Measurements from ENCODE around the gene VWA8. TPM values are rescaled to one million over a fixed set of nuclear protein-coding genes. Genes with fewer than 3 reads are reported as not detected.
A peak's percentile ranks its signal among the peaks of the same experiment; 100 is the strongest.

VWA8 gene
- total RNA-seq, 1 experiment from 2014 or later: 21.4 TPM

GRCh38 chr13:41961466-41961760, 504 bp upstream of the VWA8 start:
- CTCF ChIA-PET: interaction anchor here (0.7 to 3.8 kb wide), 5 partner anchors 46 to 90 kb away, joined by 3 to 15 read pairs (median 4); no protein-coding TSS in a partner anchor

GRCh38 chr13:41960211-41960636, 685 bp downstream of the VWA8 start:
- ChIA-PET POLR2A (interaction anchor here (0.6 to 6.0 kb wide), 23 partner anchors 8 to 311 kb away, joined by 3 to 96 read pairs (median 5); partner anchors contain the start of genes AKAP11 and DGKH), CTCF (interaction anchor here (0.5 to 3.8 kb wide), 6 partner anchors 22 to 151 kb away, joined by 3 to 15 read pairs (median 3); no protein-coding TSS in a partner anchor)
- Mint-ChIP-seq H3K4me1 (ENCODE audit: insufficient read depth, unreplicated experiment) (peaks cover 23% of the 10 kb centered on the region), H3K27me3 (ENCODE audit: insufficient read depth, unreplicated experiment) (no peaks in the 10 kb centered on the region), H3K36me3 (ENCODE audit: insufficient read depth, unreplicated experiment) (no peaks in the 10 kb centered on the region), H3K4me3 (ENCODE audit: unreplicated experiment) (peak overlapping the region; percentile 86), H3K27ac (ENCODE audit: low read depth, unreplicated experiment) (peak overlapping the region; percentile 77), H3K9me3 (ENCODE audit: unreplicated experiment) (no peaks in the 10 kb centered on the region)
- peak; percentile 38 for DNase-seq (ENCODE audit: unreplicated experiment)
- BruUV-seq (replicated peaks): TSS peak; percentile 35
- intact Hi-C loops (cut with micrococcal nuclease): loop anchor here (2.0 kb wide), 3 partner anchors 55 to 291 kb away; no protein-coding TSS in a partner anchor
- TF ChIP-seq, protein P1, sequence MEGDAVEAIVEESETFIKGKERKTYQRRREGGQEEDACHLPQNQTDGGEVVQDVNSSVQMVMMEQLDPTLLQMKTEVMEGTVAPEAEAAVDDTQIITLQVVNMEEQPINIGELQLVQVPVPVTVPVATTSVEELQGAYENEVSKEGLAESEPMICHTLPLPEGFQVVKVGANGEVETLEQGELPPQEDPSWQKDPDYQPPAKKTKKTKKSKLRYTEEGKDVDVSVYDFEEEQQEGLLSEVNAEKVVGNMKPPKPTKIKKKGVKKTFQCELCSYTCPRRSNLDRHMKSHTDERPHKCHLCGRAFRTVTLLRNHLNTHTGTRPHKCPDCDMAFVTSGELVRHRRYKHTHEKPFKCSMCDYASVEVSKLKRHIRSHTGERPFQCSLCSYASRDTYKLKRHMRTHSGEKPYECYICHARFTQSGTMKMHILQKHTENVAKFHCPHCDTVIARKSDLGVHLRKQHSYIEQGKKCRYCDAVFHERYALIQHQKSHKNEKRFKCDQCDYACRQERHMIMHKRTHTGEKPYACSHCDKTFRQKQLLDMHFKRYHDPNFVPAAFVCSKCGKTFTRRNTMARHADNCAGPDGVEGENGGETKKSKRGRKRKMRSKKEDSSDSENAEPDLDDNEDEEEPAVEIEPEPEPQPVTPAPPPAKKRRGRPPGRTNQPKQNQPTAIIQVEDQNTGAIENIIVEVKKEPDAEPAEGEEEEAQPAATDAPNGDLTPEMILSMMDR (IDR thresholded peaks at IDR 0.05; ENCODE audit: unreplicated experiment): no peak

More at GRCh38 chr13:41961466-41961760, 504 bp upstream of the VWA8 start:
- no peaks in the 10 kb centered on the region for H3K36me3 Mint-ChIP-seq (ENCODE audit: insufficient read depth, unreplicated experiment)
- no peaks in the 10 kb centered on the region for H3K9me3 Mint-ChIP-seq (ENCODE audit: unreplicated experiment)
- peaks cover 23% of the 10 kb centered on the region for H3K4me1 Mint-ChIP-seq (ENCODE audit: insufficient read depth, unreplicated experiment)
- TSS peak; percentile 77 for BruUV-seq (replicated peaks)
- H3K27ac Mint-ChIP-seq (ENCODE audit: low read depth, unreplicated experiment): peak overlapping the region; percentile 90
- H3K4me3 Mint-ChIP-seq (ENCODE audit: unreplicated experiment): peak overlapping the region; percentile 86
- TF ChIP-seq, protein P1 (IDR thresholded peaks at IDR 0.05; ENCODE audit: unreplicated experiment): no peak
- POLR2A ChIA-PET: interaction anchor here (0.7 to 6.0 kb wide), 20 partner anchors 9 to 310 kb away, joined by 3 to 96 read pairs (median 8); partner anchors contain the start of genes AKAP11 and DGKH
- intact Hi-C loops (cut with micrococcal nuclease): loop anchor here (1.0 to 2.0 kb wide), 4 partner anchors 57 to 293 kb away; no protein-coding TSS in a partner anchor
- DNase-seq (ENCODE audit: unreplicated experiment): no peak
- H3K27me3 Mint-ChIP-seq (ENCODE audit: insufficient read depth, unreplicated experiment): no peaks in the 10 kb centered on the region

DNA sequence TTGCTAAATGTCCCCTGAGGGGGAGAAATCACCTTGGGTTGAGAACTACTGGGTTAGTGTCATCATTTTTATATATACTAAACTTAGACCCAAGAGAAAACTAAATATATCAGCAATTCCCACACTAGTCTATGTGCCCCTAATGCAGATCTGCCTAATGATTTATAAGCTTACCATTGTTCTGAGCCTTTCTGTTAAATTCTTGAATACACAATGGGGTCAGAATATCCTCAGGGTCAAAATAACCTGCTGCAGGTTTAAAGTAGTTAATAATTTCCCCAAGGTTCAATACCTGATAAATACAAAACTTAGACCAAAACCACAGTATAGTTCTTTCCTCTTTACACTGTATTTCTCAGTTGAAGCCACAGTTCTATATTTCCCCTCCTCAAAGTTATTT, 4.6 kb downstream of the VWA8 start:
- TF ChIP-seq, protein P1 (IDR thresholded peaks at IDR 0.05; ENCODE audit: unreplicated experiment): no peak
- H3K4me3 Mint-ChIP-seq (ENCODE audit: unreplicated experiment): no peak overlapping the region
- no TSS peak for BruUV-seq (replicated peaks)
- no peaks in the 10 kb centered on the region for H3K36me3 Mint-ChIP-seq (ENCODE audit: insufficient read depth, unreplicated experiment)
- H3K4me1 Mint-ChIP-seq (ENCODE audit: insufficient read depth, unreplicated experiment): peaks cover 18% of the 10 kb centered on the region
- H3K9me3 Mint-ChIP-seq (ENCODE audit: unreplicated experiment): no peaks in the 10 kb centered on the region
- DNase-seq (ENCODE audit: unreplicated experiment): no peak
- intact Hi-C loops (cut with micrococcal nuclease): no loop called here
- POLR2A ChIA-PET: interaction anchor here (1.9 kb wide), 1 partner anchor 85 kb away, joined by 8 read pairs; no protein-coding TSS in a partner anchor
- no peaks in the 10 kb centered on the region for H3K27me3 Mint-ChIP-seq (ENCODE audit: insufficient read depth, unreplicated experiment)
- H3K27ac Mint-ChIP-seq (ENCODE audit: low read depth, unreplicated experiment): no peak overlapping the region
- CTCF ChIA-PET: no interaction called here

DNA sequence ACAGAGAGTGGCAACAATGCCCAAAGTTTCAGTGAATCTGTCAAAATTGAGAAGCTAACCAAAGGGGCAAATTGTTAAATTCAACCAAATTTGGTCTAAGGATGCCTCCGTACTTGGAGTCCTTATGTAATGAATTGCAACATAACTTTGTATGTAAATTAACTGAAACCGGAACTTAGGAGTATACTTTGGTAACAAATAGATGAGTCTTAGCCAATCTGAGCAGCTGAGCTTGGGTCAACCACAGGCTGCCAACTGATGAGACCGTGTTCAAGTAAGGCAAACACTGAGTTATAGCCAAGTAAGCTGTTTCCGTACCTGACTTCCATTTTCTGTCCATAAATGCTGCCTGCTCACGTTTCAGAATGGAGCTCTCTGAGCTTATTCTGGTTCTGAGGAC, 5.3 kb downstream of the VWA8 start:
- TF ChIP-seq, protein P1 (IDR thresholded peaks at IDR 0.05; ENCODE audit: unreplicated experiment): no peak
- CTCF ChIA-PET: no interaction called here
- POLR2A ChIA-PET: interaction anchor here (1.0 to 1.9 kb wide), 2 partner anchors 14 to 86 kb away, joined by 3 to 8 read pairs; no protein-coding TSS in a partner anchor
- Mint-ChIP-seq H3K9me3 (ENCODE audit: unreplicated experiment) (no peaks in the 10 kb centered on the region), H3K4me3 (ENCODE audit: unreplicated experiment) (no peak overlapping the region), H3K27ac (ENCODE audit: low read depth, unreplicated experiment) (no peak overlapping the region), H3K4me1 (ENCODE audit: insufficient read depth, unreplicated experiment) (peaks cover 18% of the 10 kb centered on the region), H3K36me3 (ENCODE audit: insufficient read depth, unreplicated experiment) (peaks cover 4% of the 10 kb centered on the region), H3K27me3 (ENCODE audit: insufficient read depth, unreplicated experiment) (no peaks in the 10 kb centered on the region)
- DNase-seq (ENCODE audit: unreplicated experiment): no peak
- no TSS peak for BruUV-seq (replicated peaks)
- intact Hi-C loops (cut with micrococcal nuclease): no loop called here

Data from MCF 10A (cell line).